Keratinocyte (primary cell): Measurements from ENCODE around the gene RYR1. TPM values are rescaled to one million over a fixed set of nuclear protein-coding genes. Genes with fewer than 3 reads are reported as not detected.

Experiments
- DNase-seq: peaks from one replicate; pipeline ENCODE4 v3.0.0-alpha.2; 2011; ENCODE audit warnings: low read depth, missing footprints, low spot score
- FAIRE-seq: peaks from 2 replicates; lab custom pipeline; 2011; peaks lifted over from hg19 to GRCh38; lab: Jason Lieb, UNC
- H2AFZ ChIP-seq: 2 replicates; pipeline ENCODE4 v1.6.0; 2012; ENCODE audit warnings: low read length, control low read depth, inconsistent platforms; ENCODE audit not compliant: control insufficient read depth
- H3K27ac ChIP-seq: 2 replicates; pipeline ENCODE4 v1.5.1; 2011; ENCODE audit warnings: low read length; ENCODE audit not compliant: control insufficient read depth, insufficient read depth
- H3K27me3 ChIP-seq: 3 replicates; pipeline ENCODE4 v1.6.0; 2011; ENCODE audit warnings: low read length; ENCODE audit not compliant: control insufficient read depth, insufficient read depth; ENCODE audit errors: extremely low read depth
- H3K36me3 ChIP-seq, 2 experiments: 2 replicates in 1 of 2; 3 replicates in 1 of 2; pipeline ENCODE4 v1.5.1; 2011; ENCODE audit warnings: low read length in 2 of 2, mild to moderate bottlenecking in 1 of 2; ENCODE audit not compliant: control insufficient read depth in 2 of 2, insufficient read depth in 2 of 2; ENCODE audit errors: extremely low read depth in 1 of 2
- H3K4me1 ChIP-seq: 3 replicates; pipeline ENCODE4 v1.5.1; 2011; ENCODE audit warnings: low read length; ENCODE audit not compliant: control insufficient read depth, insufficient read depth; ENCODE audit errors: extremely low read depth
- H3K4me2 ChIP-seq: 3 replicates; pipeline ENCODE4 v1.6.0; 2011; ENCODE audit warnings: low read depth, low read length; ENCODE audit not compliant: control insufficient read depth, insufficient read depth; ENCODE audit errors: extremely low read depth
- H3K4me3 ChIP-seq, 3 experiments: fragments of 200-600 bp in 1 of 3; sonication (generic) in 1 of 3; 2 replicates in 2 of 3; 3 replicates in 1 of 3; pipeline ENCODE4 v1.5.1; 2011 to 2016; ENCODE audit warnings: low read length in 3 of 3, mild to moderate bottlenecking in 3 of 3, control low read depth in 2 of 3, inconsistent platforms in 1 of 3, low read depth in 1 of 3, mixed read lengths in 1 of 3, mixed run types in 1 of 3, moderate library complexity in 1 of 3; ENCODE audit not compliant: control insufficient read depth in 2 of 3, insufficient read depth in 2 of 3; ENCODE audit errors: extremely low read depth in 1 of 3
- H3K79me2 ChIP-seq: 2 replicates; pipeline ENCODE4 v1.6.0; 2012; ENCODE audit warnings: low read length; ENCODE audit not compliant: control insufficient read depth, insufficient read depth
- H3K9ac ChIP-seq: 3 replicates; pipeline ENCODE4 v1.6.0; 2011; ENCODE audit warnings: low read length; ENCODE audit not compliant: control insufficient read depth, insufficient read depth; ENCODE audit errors: extremely low read depth
- H3K9me1 ChIP-seq: 3 replicates; pipeline ENCODE4 v1.6.0; 2011; ENCODE audit warnings: low read length; ENCODE audit not compliant: control insufficient read depth, insufficient read depth; ENCODE audit errors: extremely low read depth
- H3K9me3 ChIP-seq: 2 replicates; pipeline ENCODE4 v1.5.1; 2012; ENCODE audit warnings: low read depth, low read length; ENCODE audit not compliant: control insufficient read depth
- H4K20me1 ChIP-seq: 3 replicates; pipeline ENCODE4 v1.6.0; 2011; ENCODE audit warnings: low read length; ENCODE audit not compliant: control insufficient read depth, insufficient read depth; ENCODE audit errors: extremely low read depth
- CTCF ChIP-seq, 3 experiments: IDR thresholded peaks in 1 of 3; conservative IDR thresholded peaks in 1 of 3; optimal IDR thresholded peaks in 1 of 3; 2 replicates in 2 of 3; 3 replicates in 1 of 3; pipeline versions ENCODE3 to v1.5.1; 2011; ENCODE audit warnings: low read length in 3 of 3, mild to moderate bottlenecking in 3 of 3, moderate library complexity in 2 of 3, control low read depth in 1 of 3, inconsistent platforms in 1 of 3; ENCODE audit not compliant: insufficient read depth in 2 of 3; ENCODE audit errors: extremely low read depth in 1 of 3
- EZH2 ChIP-seq: IDR thresholded peaks from one replicate; pipeline ENCODE4 v1.6.1; 2012; ENCODE audit warnings: inconsistent platforms, mild to moderate bottlenecking, low read length, moderate library complexity
- dilution Hi-C: fragments of 300-500 bp; cut with MboI; formaldehyde crosslinking; loops from one replicate; pipeline ENCODE4 v1.7.0; 2020; ENCODE audit warnings: low sequenced_read_pairs; ENCODE audit not compliant: extremely low pct_ligation_motif_present
- polyA plus RNA-seq, 5 experiments: library from polyadenylated mRNA; depleted of rRNA in 3 of 5; stranded (reverse) in 3 of 5; stranded (forward) in 1 of 5; unstranded in 1 of 5; fragments of >200 nt; gene quantifications; 1 replicate in 1 of 5; 2 replicates in 3 of 5; 3 replicates in 1 of 5; pipeline versions ENCODE4 v1.2.1 to v1.2.3, GENCODE V29; 2011 to 2012; ENCODE audit warnings: missing spikeins in 2 of 5, low read depth in 1 of 5, low replicate concordance in 1 of 5

The RYR1 gene
- polyA plus RNA-seq, 1 donor (not counting 4 experiments of a cell fraction or from before 2014, with no cell fraction given), result 0.41 TPM

DNA sequence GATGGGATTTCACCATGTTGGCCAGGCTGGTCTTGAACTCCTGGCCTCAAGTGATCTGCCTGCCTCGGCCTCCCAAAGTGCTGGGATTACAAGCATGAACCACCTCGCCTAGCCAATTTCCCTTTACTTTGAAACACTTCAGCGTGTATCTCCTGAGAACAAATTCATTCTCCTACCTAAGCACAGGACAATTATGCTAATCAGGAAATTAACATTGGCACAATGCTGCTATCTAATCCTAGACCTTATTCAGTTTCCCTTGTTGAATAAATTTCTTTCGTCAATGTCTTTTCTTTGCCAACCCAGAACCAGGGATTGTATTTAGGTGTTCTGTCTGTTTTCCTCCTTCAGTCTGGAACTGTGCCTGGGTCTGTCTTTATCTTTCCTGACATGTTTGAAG is 116.5 kb downstream of the RYR1 start:
- TF ChIP-seq CTCF (optimal IDR thresholded peaks at IDR 0.05 in 1 of 3, IDR thresholded peaks at IDR 0.05 in 1 of 3, conservative IDR thresholded peaks at IDR 0.05 in 1 of 3; ENCODE audit: extremely low read depth in 1 of 3, insufficient read depth in 2 of 3, low read length in 3 of 3), result no peak
- TF ChIP-seq EZH2, result no peak
- dilution Hi-C loops, result no loop called here
- no peak overlapping the region for H3K4me2 ChIP-seq
- FAIRE-seq (no peak), DNase-seq (no peak)
- H3K4me3 ChIP-seq, result no peak overlapping the region
- no peaks in the 10 kb centered on the region for H3K27me3 ChIP-seq
- H3K79me2 ChIP-seq, result no peaks in the 10 kb centered on the region
- peaks cover 1% of the 10 kb centered on the region for H3K9me1 ChIP-seq
- peaks cover 5% of the 10 kb centered on the region for H3K4me1 ChIP-seq
- no peak overlapping the region for H3K9ac ChIP-seq
- no peak overlapping the region for H2AFZ ChIP-seq
- H4K20me1 ChIP-seq, result no peaks in the 10 kb centered on the region
- no peaks in the 10 kb centered on the region for H3K9me3 ChIP-seq
- H3K36me3 ChIP-seq, result no peaks in the 10 kb centered on the region
- H3K27ac ChIP-seq, result no peak overlapping the region

DNA sequence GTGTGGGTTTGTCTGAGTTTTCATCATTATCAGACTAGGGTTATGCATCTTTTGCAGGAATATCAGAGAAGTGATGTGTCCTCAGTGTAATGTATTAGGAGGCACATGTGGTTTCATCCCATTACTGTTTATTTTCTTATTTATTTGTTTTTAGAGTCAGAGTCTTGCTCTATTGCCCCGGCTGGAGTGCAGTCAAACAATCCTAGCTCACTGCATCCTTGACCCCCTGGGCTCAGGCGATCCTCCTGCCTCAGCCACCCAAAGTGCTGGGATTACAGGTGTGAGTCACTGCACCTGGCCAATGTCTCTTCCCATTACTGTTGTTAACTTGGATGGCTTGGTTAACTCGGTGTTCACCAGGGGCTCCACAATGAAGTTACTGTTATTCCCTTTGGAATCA is 116.9 kb downstream of the RYR1 start:
- Histone ChIP-seq H4K20me1 (no peaks in the 10 kb centered on the region), H3K9ac (no peak overlapping the region), H3K4me2 (no peak overlapping the region), H3K79me2 (no peaks in the 10 kb centered on the region), H3K4me3 (no peak overlapping the region), H3K27me3 (no peaks in the 10 kb centered on the region), H3K27ac (no peak overlapping the region), H3K9me3 (no peaks in the 10 kb centered on the region), H2AFZ (no peak overlapping the region), H3K4me1 (peaks cover under 1% of the 10 kb centered on the region), H3K36me3 (no peaks in the 10 kb centered on the region), H3K9me1 (no peaks in the 10 kb centered on the region)
- dilution Hi-C loops, result no loop called here
- no peak for FAIRE-seq
- no peak for DNase-seq
- no peak for TF ChIP-seq CTCF (optimal IDR thresholded peaks at IDR 0.05 in 1 of 3, IDR thresholded peaks at IDR 0.05 in 1 of 3, conservative IDR thresholded peaks at IDR 0.05 in 1 of 3; ENCODE audit: extremely low read depth in 1 of 3, insufficient read depth in 2 of 3, low read length in 3 of 3)
